HepG2 (cell line): ENCODE results near the gene PNLIPRP1. TPM values are rescaled to one million over a fixed set of nuclear protein-coding genes. Genes with fewer than 3 reads are reported as not detected.

Experiments
- ATAC-seq: fragments of 200-7000 bp; cut with Tn5 transposase; 3 replicates; pipeline ENCODE4 v1.9.1; 2020; ENCODE audit warnings: mild to moderate bottlenecking, moderate library complexity
- BruUV-seq: library from RNA; stranded (reverse); fragments of 400-500 nt; replicated peaks from 2 replicates; lab custom pipeline; 2021; lab: Mats Ljungman, UMichigan
- CTCF ChIA-PET: fragments of 300-600 bp; formaldehyde crosslinking; extraction: SDS; loops from one replicate; lab custom pipeline; 2021; ENCODE audit warnings: low total read pairs, inconsistent platforms, low intra/inter-chr PET ratio; lab: Yijun Ruan, JAX
- POLR2A ChIA-PET: fragments of 350-600 bp; sonication (Branson Sonifier 250); formaldehyde crosslinking; loops from one replicate; lab custom pipeline; 2020; ENCODE audit warnings: antibody characterized with exemption, inconsistent platforms; lab: Yijun Ruan, JAX
- DNase-seq: peaks from one replicate; pipeline ENCODE4 v3.0.0-alpha.2; 2015; ENCODE audit warnings: low spot score
- FAIRE-seq: peaks from 3 replicates; lab custom pipeline; 2011; peaks lifted over from hg19 to GRCh38; lab: Jason Lieb, UNC
- H2AFZ ChIP-seq: one replicate; pipeline ENCODE4 v1.6.1; 2011; ENCODE audit warnings: low read length, inconsistent platforms
- H3K27ac ChIP-seq: fragments of 300-600 bp; 3 replicates; pipeline ENCODE4 v1.8.0; 2011; ENCODE audit warnings: mixed run types, mild to moderate bottlenecking, mixed read lengths, low read length, inconsistent platforms; ENCODE audit not compliant: insufficient read depth; ENCODE audit errors: extremely low read length
- H3K27me3 ChIP-seq, 2 experiments: fragments of 200-600 bp in 1 of 2; 2 replicates in 1 of 2; 3 replicates in 1 of 2; pipeline versions ENCODE4 v1.6.0 to v1.8.0; 2011; ENCODE audit warnings: low read length in 2 of 2, mild to moderate bottlenecking in 2 of 2, moderate library complexity in 2 of 2, inconsistent platforms in 1 of 2; ENCODE audit not compliant: insufficient read depth in 2 of 2, control insufficient read depth in 1 of 2
- H3K36me3 ChIP-seq, 2 experiments: fragments of 200-600 bp in 1 of 2; replicated peaks in 1 of 2; 2 replicates in 1 of 2; 3 replicates in 1 of 2; pipeline versions ENCODE4 v1.5.1 to v1.8.0; 2011; ENCODE audit warnings: low read length in 2 of 2, inconsistent platforms in 1 of 2; ENCODE audit not compliant: insufficient read depth in 2 of 2, control insufficient read depth in 1 of 2
- H3K4me1 ChIP-seq: 2 replicates; pipeline ENCODE4 v1.5.1; 2012; ENCODE audit warnings: low read length, inconsistent platforms; ENCODE audit not compliant: insufficient read depth
- H3K4me2 ChIP-seq: 2 replicates; pipeline ENCODE4 v1.6.0; 2011; ENCODE audit warnings: low read depth, low read length, inconsistent platforms
- H3K4me3 ChIP-seq, 3 experiments: fragments of 200-600 bp in 1 of 3; sonication (generic), shearing (Covaris generic) in 1 of 3; replicated peaks in 1 of 3; 2 replicates each; pipeline ENCODE4 v1.5.1; 2011 to 2016; ENCODE audit warnings: low read length in 3 of 3, inconsistent platforms in 2 of 3, low read depth in 2 of 3, mild to moderate bottlenecking in 2 of 3, control low read depth in 1 of 3, mixed read lengths in 1 of 3; ENCODE audit not compliant: insufficient read depth in 1 of 3
- H3K79me2 ChIP-seq: one replicate; pipeline ENCODE4 v1.6.1; 2011; ENCODE audit warnings: low read length, inconsistent platforms; ENCODE audit not compliant: insufficient read depth
- H3K9ac ChIP-seq: 2 replicates; pipeline ENCODE4 v1.6.0; 2011; ENCODE audit warnings: mild to moderate bottlenecking, low read depth, low read length, inconsistent platforms; ENCODE audit not compliant: insufficient read depth
- H3K9me3 ChIP-seq: 2 replicates; pipeline ENCODE4 v1.5.1; 2012; ENCODE audit warnings: mild to moderate bottlenecking, low read length
- H4K20me1 ChIP-seq: 2 replicates; pipeline ENCODE4 v1.6.0; 2011; ENCODE audit warnings: inconsistent platforms, mild to moderate bottlenecking, low read length, moderate library complexity; ENCODE audit not compliant: insufficient read depth
- DNMT1 ChIP-seq: sonication (generic); formaldehyde crosslinking; IDR thresholded peaks from 2 replicates; pipeline ENCODE4 v1.5.1; 2020; ENCODE audit warnings: mild to moderate bottlenecking, missing genetic modification reagents
- ETS1 ChIP-seq: sonication (generic); formaldehyde crosslinking; IDR thresholded peaks from 2 replicates; pipeline ENCODE4 v1.4.0; 2020; ENCODE audit warnings: missing genetic modification reagents
- HNF4G ChIP-seq, 2 experiments: sonication (generic) in 1 of 2; formaldehyde crosslinking in 1 of 2; IDR thresholded peaks; 2 replicates each; pipeline versions ENCODE4 v1.4.0 to v1.6.1; 2011 to 2020; ENCODE audit warnings: borderline replicate concordance in 2 of 2, low read depth in 2 of 2, mild to moderate bottlenecking in 2 of 2, low read length in 1 of 2, missing genetic modification reagents in 1 of 2, moderate library complexity in 1 of 2
- KDM1A ChIP-seq: IDR thresholded peaks from 2 replicates; pipeline ENCODE4 v1.6.1; 2016; ENCODE audit warnings: missing compliant biosample characterization
- MXD1 ChIP-seq: sonication (generic); formaldehyde crosslinking; IDR thresholded peaks from 2 replicates; pipeline ENCODE4 v1.4.0; 2020; ENCODE audit warnings: mild to moderate bottlenecking, missing genetic modification reagents
- PBX3 ChIP-seq: sonication (generic); formaldehyde crosslinking; IDR thresholded peaks from 2 replicates; pipeline ENCODE4 v1.8.1; 2023; ENCODE audit warnings: missing genetic modification reagents, inconsistent platforms, borderline replicate concordance
- SYNCRIP ChIP-seq: fragments of 200-400 bp; formaldehyde crosslinking; IDR thresholded peaks from 2 replicates; pipeline ENCODE4 v1.6.1; 2018; ENCODE audit warnings: mild to moderate bottlenecking, low read depth, low read length; ENCODE audit not compliant: insufficient read depth
- TBL1XR1 ChIP-seq: fragments of 150-350 bp; IDR thresholded peaks from 2 replicates; pipeline ENCODE4 v1.6.1; 2014; ENCODE audit warnings: borderline replicate concordance, low read length; ENCODE audit not compliant: partially characterized antibody
- ZBTB44 ChIP-seq: sonication (generic); formaldehyde crosslinking; IDR thresholded peaks from 2 replicates; pipeline ENCODE4 v1.4.0; 2020; ENCODE audit warnings: missing genetic modification reagents
- ZHX1 ChIP-seq: sonication (generic); formaldehyde crosslinking; IDR thresholded peaks from 2 replicates; pipeline ENCODE4 v1.8.1; 2022; ENCODE audit warnings: low read depth, mild to moderate bottlenecking, missing genetic modification reagents
- WGBS: methylation state at CpG from one replicate; pipeline ENCODE4 v1.1.6; 2017; ENCODE audit warnings: low lambda C conversion rate; 5-methylcytosine and 5-hydroxymethylcytosine counted together
- in situ Hi-C: cut with HindIII; loops from 2 replicates; pipeline ENCODE4 v1.10.0; 2017; ENCODE audit warnings: low pct_unique_long_range_greater_than_20kb; ENCODE audit not compliant: extremely low pct_ligation_motif_present
- intact Hi-C: fragments of 100-400 bp; cut with micrococcal nuclease; formaldehyde crosslinking; loops from one replicate; pipeline ENCODE4 v1.10.0; 2022; ENCODE audit not compliant: unreplicated experiment
- polyA plus RNA-seq, 8 experiments: library from polyadenylated mRNA; depleted of rRNA in 3 of 8; stranded (reverse) in 7 of 8; unstranded in 1 of 8; fragments of >200 nt; fragmentation: Illumina TruSeq in 4 of 8; extraction: Trizol in 4 of 8; gene quantifications; 2 replicates each; pipeline versions ENCODE4 v1.2.1 to v1.2.3, GENCODE V29; 2011 to 2016; ENCODE audit warnings: low read depth in 4 of 8, missing spikeins in 1 of 8, mixed read lengths in 1 of 8; ENCODE audit not compliant: insufficient read depth in 1 of 8
- total RNA-seq, 5 experiments: library from RNA; depleted of rRNA; stranded (reverse); fragments of >200 nt; fragmentation: Illumina TruSeq; extraction: Trizol; gene quantifications; 2 replicates each; pipeline ENCODE4 v1.2.3, GENCODE V29; 2016; ENCODE audit warnings: low read depth in 1 of 5

PNLIPRP1 gene
- total and polyA plus RNA-seq, 2 of the 13 experiments (the other 11 are each of a cell fraction or from before 2014, with no cell fraction given): not detected

- Histone ChIP-seq H3K9ac (no peak overlapping the region), H3K4me2 (no peak overlapping the region), H3K79me2 (no peaks in the 10 kb centered on the region), H4K20me1 (no peaks in the 10 kb centered on the region), H3K36me3 (no peaks in the 10 kb centered on the region), H3K9me3 (no peaks in the 10 kb centered on the region), H3K27ac (no peak overlapping the region), H2AFZ (no peak overlapping the region), H3K4me3 (no peak overlapping the region), H3K27me3 (peaks cover 1 to 22% of the 10 kb centered on the region in 2 experiments; a peak in 2 of 5 replicates), H3K4me1 (no peaks in the 10 kb centered on the region)
- no TSS peak for BruUV-seq
- FAIRE-seq (no peak), DNase-seq (no peak), ATAC-seq (no peak)
- ChIA-PET POLR2A (no interaction called here), CTCF (no interaction called here)
- in situ Hi-C loops (no loop called here), intact Hi-C loops (no loop called here)
- TF ChIP-seq ETS1 (CRISPR knock-in tag) (no peak), DNMT1 (CRISPR knock-in tag) (no peak), HNF4G (IDR thresholded peaks at IDR 0.05; ENCODE audit: borderline replicate concordance, low read depth, low read length) (no peak), HNF4G (CRISPR knock-in tag; IDR thresholded peaks at IDR 0.05; ENCODE audit: borderline replicate concordance, low read depth) (no peak)
- WGBS: 5% methylated on average over 5 of the region's 5 CpGs
These were observed 6.8 kb downstream of the PNLIPRP1 start for GRCh38 chr10:116597543-116597942.

- no peaks in the 10 kb centered on the region for H3K36me3 ChIP-seq
- no peak overlapping the region for H3K9ac ChIP-seq
- BruUV-seq: no TSS peak
- no peaks in the 10 kb centered on the region for H4K20me1 ChIP-seq
- intact Hi-C loops: no loop called here
- peaks cover 1 to 20% of the 10 kb centered on the region in 2 experiments; a peak in 2 of 5 replicates for H3K27me3 ChIP-seq
- ATAC-seq: no peak
- ChIA-PET CTCF (no interaction called here), POLR2A (no interaction called here)
- no peaks in the 10 kb centered on the region for H3K4me1 ChIP-seq
- DNase-seq: no peak
- FAIRE-seq: no peak
- no peaks in the 10 kb centered on the region for H3K79me2 ChIP-seq
- in situ Hi-C loops: no loop called here
- H3K4me2 ChIP-seq: no peak overlapping the region
- no peak overlapping the region for H2AFZ ChIP-seq
- no peaks in the 10 kb centered on the region for H3K9me3 ChIP-seq
- H3K27ac ChIP-seq: no peak overlapping the region
- no peak overlapping the region for H3K4me3 ChIP-seq
- TF ChIP-seq ZHX1 (CRISPR knock-in tag): no peak
- TF ChIP-seq MXD1 (CRISPR knock-in tag): no peak
- TF ChIP-seq ZBTB44 (CRISPR knock-in tag): no peak
- TF ChIP-seq TBL1XR1: no peak
- TF ChIP-seq SYNCRIP: no peak
- no peak for TF ChIP-seq KDM1A (CRISPR knock-in tag)
- TF ChIP-seq PBX3: no peak
These were observed 7.6 kb downstream of the PNLIPRP1 start for GRCh38 chr10:116598329-116598728.
